Measurements from ENCODE around the gene PRUNE2. TPM values are rescaled to one million over a fixed set of nuclear protein-coding genes. Genes with fewer than 3 reads are reported as not detected.

Gene PRUNE2
- total RNA-seq, 1 donor from 2014 or later = 3.3 TPM

- Mint-ChIP-seq H3K27ac (no peak overlapping the region), H3K27me3 (no peaks in the 10 kb centered on the region), H3K4me3 (no peak overlapping the region), H3K4me1 (ENCODE audit: unreplicated experiment) (peaks cover 9% of the 10 kb centered on the region), H3K9me3 (no peaks in the 10 kb centered on the region), H3K36me3 (no peaks in the 10 kb centered on the region)
- no peak for TF ChIP-seq CTCF (conservative IDR thresholded peaks at IDR 0.05)
- DNase-seq (ENCODE audit: extremely low spot score, unreplicated experiment) = no peak
Measured at GRCh38 chr9:76835571-76836283, 70.2 kb downstream of the PRUNE2 start.

GRCh38 chr9:76828447-76828846, 77.5 kb downstream of the PRUNE2 start:
- H3K4me1 Mint-ChIP-seq (ENCODE audit: unreplicated experiment) = no peaks in the 10 kb centered on the region
- H3K27ac Mint-ChIP-seq = no peak overlapping the region
- H3K4me3 Mint-ChIP-seq = no peak overlapping the region
- no peaks in the 10 kb centered on the region for H3K36me3 Mint-ChIP-seq
- no peak for DNase-seq (ENCODE audit: extremely low spot score, unreplicated experiment)
- TF ChIP-seq CTCF (conservative IDR thresholded peaks at IDR 0.05) = no peak
- no peaks in the 10 kb centered on the region for H3K9me3 Mint-ChIP-seq
- H3K27me3 Mint-ChIP-seq = peaks cover 15% of the 10 kb centered on the region

- H3K27ac Mint-ChIP-seq = no peak overlapping the region
- DNase-seq (ENCODE audit: extremely low spot score, unreplicated experiment) = no peak
- no peak overlapping the region for H3K4me3 Mint-ChIP-seq
- no peaks in the 10 kb centered on the region for H3K9me3 Mint-ChIP-seq
- no peaks in the 10 kb centered on the region for H3K4me1 Mint-ChIP-seq (ENCODE audit: unreplicated experiment)
- H3K27me3 Mint-ChIP-seq = peaks cover 15% of the 10 kb centered on the region
- H3K36me3 Mint-ChIP-seq = no peaks in the 10 kb centered on the region
- TF ChIP-seq CTCF (conservative IDR thresholded peaks at IDR 0.05) = no peak
Measured at GRCh38 chr9:76827296-76828080, 78.4 kb downstream of the PRUNE2 start.

- Mint-ChIP-seq H3K27me3 (peaks cover 30% of the 10 kb centered on the region), H3K9me3 (no peaks in the 10 kb centered on the region), H3K4me3 (no peak overlapping the region), H3K4me1 (ENCODE audit: unreplicated experiment) (no peaks in the 10 kb centered on the region), H3K36me3 (no peaks in the 10 kb centered on the region), H3K27ac (no peak overlapping the region)
- TF ChIP-seq CTCF (conservative IDR thresholded peaks at IDR 0.05) = no peak
- DNase-seq (ENCODE audit: extremely low spot score, unreplicated experiment) = no peak
Measured at GRCh38 chr9:76820431-76820830, 85.5 kb downstream of the PRUNE2 start.

GRCh38 chr9:76818271-76818670, 87.6 kb downstream of the PRUNE2 start:
- H3K36me3 Mint-ChIP-seq = no peaks in the 10 kb centered on the region
- peaks cover 38% of the 10 kb centered on the region for H3K27me3 Mint-ChIP-seq
- no peak for DNase-seq (ENCODE audit: extremely low spot score, unreplicated experiment)
- H3K9me3 Mint-ChIP-seq = no peaks in the 10 kb centered on the region
- H3K27ac Mint-ChIP-seq = no peak overlapping the region
- H3K4me3 Mint-ChIP-seq = no peak overlapping the region
- no peaks in the 10 kb centered on the region for H3K4me1 Mint-ChIP-seq (ENCODE audit: unreplicated experiment)
- no peak for TF ChIP-seq CTCF (conservative IDR thresholded peaks at IDR 0.05)

Data from type B pancreatic cell (in vitro differentiated cells).